Glomerular visceral epithelial cell (primary cell): Measurements from ENCODE around the gene DNMT3A.

Source experiments
- DNase-seq: peaks from one replicate; pipeline ENCODE4 v3.0.0-alpha.2; 2016; ENCODE audit errors: extremely low spot score

Gene DNMT3A

DNA sequence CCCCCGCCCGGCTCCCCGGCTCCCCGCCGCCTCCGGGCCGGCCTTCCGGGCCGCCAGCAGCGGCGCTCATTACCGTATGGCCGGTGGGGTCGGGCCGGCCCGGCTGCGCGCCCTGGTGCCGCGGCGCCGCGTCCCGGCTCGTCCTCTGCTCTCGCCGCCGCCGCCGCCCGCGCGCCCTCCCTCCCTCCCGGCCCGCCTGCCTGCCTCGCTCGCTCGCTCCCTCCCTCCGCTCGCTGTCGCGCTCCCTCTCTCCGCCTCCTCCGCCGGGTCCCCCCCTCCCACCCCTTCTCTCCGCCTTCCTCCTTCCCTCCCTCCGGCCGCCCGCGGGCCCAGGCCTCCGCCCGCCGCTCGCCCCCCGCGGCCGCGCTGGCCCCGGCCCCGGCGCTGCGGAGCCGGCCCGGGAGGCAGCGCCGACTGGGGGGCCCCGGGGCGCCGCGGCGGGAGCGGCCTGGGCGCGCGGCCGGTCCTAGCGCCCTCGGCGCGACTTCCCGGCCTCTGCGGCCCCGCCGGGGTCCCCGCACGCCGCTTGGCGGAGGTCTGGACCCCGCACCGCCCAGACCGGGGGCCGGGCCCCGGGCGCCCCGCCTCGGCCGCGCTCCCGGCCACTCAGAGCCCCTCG is at the start of gene DNMT3A:
DNMT3A (minus strand) TSS at position 173 of the 619 bp plus-strand sequence. CDS start 27,941 bp downstream, outside the sequence.
- DNase-seq = peak; percentile 61

DNA sequence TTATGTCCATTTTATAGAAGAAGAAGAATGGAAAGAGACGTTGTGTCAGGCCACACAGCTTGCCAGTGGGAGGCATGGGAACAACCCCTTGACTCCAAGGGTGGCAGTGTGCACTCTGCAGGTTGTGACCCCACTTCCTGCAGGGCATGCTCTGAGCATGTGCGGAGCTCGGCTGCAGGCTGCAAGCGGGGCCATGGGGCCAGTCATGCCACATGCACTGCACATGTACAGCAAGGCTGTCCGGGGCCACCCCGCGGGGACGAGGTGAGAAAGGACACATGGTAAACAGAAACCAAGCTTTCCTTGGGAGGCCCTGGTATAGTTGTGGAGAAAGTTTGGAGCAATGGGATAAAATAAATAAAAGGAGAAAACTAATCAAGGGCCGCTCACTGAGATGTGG is 47.4 kb upstream of the DNMT3A start:
- DNase-seq = no peak

DNA sequence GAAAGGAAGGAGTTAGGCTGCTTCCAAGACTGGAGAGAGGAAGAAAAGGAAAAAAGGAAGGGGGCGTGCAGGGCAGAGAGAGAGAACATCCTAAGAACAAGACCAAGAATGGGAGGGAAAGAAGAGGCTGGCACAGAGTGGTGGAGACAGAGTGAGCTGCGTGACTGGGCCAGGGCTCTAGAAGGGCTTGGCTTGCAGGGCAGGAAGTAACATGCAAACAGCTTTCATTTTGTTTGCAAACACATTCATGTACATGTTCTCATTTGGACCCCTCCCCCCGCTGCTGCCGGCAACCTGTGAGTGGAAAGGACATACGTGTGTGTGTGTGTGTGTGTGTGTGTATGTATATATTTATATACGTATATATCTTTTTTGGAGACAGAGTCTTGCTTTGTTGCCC is 46.8 kb upstream of the DNMT3A start:
- DNase-seq = no peak

DNA sequence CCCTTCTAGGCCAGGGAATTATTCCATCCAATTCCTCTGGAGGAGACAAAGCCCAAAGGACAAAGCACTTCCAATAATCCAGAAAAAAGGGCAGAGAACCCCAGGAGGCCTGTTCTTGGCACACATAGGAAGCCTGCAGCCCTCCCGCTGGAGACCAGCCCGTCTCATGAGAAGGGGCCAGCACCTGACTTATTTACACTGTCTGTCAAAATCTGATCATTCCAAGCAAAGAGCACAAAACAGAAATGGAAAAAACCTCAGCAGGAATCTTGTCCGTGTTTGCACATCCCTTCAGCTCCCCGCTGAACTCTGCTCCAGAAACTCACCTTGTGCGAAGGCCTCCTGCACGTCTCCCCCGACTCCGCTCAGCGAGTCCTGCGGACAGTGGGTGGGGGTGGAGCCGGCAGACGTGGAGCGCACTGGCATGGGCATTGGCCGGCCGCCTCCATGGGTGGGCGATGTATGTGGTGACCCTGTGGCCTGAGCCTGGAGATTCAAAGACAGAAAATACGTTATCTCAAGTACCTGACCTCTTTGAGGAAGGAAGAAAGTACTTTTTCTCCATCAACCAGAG is 46.2 kb upstream of the DNMT3A start:
- DNase-seq = no peak

DNA sequence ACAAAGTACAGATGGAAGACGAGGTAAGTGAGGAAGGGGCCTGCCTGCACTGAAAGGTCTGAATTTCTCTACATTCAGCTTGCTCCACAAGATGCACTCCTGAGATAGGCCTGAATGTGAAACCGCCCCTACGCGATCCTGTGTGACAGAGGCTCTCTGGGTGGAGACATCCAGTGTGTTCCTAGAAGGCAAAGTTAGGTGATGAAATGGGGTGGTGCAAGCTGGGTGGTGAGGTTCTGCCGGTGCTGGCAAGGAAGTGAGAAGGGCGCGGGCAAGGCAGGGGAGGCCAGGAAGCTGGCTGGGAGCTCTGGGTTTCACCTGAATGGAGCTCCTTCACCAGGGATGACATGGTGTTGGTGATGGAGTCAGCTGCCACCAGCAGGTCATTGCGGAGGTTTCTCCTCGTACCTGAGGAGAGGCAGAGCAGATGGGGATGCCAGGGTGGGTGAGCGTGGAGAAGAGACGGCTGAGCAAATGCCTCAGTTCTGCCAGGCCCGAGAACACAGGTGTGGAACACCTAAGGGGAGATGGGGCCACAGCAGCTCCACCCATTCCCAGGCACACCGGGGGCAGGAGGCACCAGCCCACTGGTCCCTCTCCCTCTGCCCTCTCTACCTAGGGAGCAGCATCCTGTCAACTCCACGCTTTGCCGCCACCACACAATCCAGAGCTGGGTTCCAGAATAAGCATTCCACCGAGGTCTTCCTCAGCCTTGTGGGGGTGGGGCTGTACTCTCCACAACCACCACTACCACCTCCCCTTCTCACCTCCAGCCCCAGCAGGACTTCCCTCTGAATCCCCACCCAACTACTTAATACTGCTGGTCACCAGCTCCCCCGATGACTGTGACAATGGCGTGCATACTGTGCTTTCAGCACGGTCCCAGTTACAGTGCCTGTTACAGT is 45.5 kb upstream of the DNMT3A start:
- DNase-seq = no peak

DNA sequence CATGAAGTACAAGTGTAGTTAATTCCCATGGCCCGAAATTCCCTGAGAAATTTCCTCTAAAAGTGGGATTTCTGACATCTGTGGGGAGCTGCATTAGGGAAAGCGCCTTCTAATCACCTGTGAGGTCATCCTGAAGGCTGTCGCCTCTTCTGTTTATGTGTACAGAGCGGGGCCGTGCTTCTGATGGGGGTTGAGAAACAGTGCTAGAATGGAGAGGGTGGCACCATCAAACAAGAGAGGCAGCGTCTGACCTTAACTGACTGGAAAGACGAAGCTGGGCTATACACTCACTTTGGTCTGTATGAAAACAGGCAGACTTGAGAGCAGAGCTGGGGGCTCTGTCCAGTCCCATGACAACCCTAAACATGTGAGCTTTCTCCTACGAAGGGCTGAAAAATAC is 44.2 kb upstream of the DNMT3A start:
- DNase-seq = no peak

DNA sequence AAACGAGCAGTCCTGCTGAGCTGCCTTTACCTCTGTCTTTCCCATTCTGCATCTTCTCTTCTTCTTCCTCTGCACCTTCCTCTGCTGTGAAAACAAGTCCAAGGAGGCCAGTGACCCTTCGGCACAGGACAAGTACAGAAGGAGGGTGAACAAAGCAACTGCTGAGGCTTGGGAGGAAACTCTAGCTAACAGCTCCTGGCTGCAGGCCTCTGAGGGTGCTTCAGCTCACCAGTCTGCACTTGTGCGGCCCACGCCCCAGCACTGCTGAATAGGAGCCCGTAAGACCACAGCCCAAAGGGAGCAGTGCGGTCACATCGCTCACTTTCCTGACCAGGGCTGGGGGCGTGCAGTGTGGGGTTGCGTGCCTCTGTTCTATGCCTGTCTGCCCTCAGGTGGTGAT is 42.1 kb upstream of the DNMT3A start:
- no peak for DNase-seq

DNA sequence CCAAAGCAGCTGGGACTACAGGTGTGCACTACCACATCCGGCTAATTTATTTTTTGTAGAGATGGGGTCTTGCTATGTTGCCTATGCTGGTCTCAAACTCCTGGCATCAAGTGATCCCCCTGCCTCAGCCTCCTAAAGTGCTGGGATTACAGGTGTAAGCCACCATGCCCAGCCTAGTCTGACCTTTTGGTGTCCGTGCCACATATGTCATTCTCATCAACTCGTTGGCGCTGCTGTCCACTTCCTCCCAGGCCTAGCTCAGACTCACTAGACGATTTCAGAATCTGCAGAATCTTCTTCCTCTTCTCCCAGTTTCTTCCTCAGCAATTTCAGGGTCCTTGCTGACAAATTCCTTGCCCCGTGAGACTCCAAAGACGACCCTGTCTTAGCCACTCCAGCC is 39.8 kb upstream of the DNMT3A start:
- no peak for DNase-seq

DNA sequence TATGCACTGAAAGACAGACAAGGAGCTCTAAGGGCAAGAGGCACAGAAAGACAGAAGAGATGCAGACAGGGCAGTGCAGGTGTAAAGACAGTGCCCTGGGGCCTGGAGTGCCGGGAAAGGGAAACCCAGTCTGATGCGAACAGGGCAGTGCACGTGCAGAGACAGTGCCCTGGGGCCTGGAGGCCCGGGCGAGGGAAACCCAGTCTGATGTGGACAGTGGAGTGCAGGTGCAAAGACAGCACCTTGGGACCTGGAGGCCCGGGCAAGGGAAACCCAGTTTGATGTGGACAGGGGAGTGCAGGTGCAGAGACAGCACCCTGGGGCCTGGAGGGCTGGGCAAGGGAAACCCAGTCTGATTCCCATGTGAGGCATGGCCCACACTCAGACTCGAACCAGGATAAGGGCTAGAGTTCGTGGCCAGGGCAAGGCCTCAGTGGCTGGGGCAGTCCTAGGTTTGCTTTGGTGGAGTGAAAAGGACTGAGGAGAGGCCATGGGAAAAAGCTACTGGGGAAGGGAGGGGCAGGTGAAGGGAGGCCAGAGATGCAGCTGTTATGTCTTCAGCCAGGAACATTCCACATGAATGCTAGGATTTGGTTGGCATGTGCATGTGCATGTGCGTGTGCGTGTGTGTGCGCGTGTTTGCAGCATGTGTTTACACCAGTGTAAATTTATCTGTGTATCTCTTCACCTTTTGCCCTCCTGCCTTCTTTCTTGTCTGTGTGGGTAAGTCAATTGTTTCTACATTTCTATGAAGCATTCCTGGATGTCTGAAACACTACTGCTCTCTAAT is 39.1 kb upstream of the DNMT3A start:
- no peak for DNase-seq

DNA sequence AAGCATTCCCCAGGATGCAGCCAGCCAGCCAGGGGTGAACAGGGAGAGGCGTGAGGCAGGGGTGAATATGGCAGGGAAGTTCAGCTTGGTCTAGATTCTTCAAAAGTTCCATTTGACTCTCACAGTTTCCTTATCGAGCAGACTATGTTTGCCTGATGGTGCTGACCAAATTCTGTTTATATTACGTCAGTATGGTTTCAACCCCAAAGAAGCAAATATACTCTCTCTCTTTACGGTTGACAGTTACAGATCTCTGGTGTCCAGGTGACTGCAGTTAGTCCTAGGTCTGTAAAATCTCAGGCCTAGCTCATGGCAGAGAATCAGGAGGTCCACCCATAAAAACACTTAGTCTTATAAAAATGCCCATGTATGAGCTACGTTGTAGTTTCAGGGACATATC is 38.3 kb upstream of the DNMT3A start:
- no peak for DNase-seq

DNA sequence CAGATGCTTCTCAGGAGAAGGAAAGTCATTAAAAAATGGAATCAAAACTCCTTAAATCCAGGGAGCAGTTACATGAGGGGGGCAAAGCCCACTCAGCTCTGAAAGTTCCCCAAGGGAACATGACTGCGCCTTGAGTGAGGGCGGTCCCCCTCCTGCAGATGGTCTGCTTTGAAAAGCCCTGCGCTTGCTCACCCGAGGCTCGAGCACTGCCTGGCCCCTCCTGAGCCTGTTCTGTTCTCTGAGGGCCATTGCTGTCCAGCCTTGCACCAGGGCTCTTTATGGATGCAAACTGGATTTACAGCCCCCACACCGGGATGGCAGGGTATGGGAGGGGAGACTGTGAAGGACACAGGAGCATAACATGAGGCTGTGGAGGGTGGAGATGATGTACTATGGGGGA is 37.8 kb upstream of the DNMT3A start:
- DNase-seq = no peak

DNA sequence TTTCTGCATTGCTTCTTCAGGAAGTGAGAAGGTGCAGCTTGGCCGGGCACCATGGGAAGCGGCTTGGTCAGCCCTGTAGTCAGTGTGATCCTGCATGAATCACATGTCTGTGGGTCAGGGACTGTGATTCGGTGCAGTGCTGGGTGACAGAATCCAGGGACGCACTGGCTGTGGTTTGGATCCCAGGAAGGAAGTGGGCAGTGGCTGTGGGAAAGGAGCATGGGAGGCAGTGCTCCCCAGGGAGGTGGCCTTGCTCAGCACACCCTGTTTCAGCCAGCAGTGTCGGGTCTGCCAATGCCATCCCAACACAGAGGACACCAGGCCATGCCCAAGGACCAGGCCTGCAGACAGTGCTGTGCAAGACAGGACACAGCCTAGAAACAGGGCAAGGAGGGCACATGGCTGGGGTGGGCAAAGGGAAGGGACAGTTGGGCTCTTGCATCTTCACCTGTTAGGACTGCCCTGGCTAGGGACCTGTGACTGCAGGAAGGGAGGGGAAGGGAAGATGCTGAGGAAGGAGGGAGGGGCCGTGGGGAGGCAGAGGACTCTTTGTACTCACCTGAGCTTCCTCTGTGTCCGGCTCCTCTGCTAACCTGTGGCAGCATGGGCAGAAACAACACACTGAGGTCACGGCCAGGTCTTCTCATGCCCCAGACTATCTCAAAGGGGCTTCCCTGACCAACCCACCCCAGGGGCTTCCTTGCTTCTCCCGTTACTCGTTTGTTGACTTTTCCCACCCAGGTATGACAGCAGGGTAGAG is 37.2 kb upstream of the DNMT3A start:
- peak; percentile 75 for DNase-seq

DNA sequence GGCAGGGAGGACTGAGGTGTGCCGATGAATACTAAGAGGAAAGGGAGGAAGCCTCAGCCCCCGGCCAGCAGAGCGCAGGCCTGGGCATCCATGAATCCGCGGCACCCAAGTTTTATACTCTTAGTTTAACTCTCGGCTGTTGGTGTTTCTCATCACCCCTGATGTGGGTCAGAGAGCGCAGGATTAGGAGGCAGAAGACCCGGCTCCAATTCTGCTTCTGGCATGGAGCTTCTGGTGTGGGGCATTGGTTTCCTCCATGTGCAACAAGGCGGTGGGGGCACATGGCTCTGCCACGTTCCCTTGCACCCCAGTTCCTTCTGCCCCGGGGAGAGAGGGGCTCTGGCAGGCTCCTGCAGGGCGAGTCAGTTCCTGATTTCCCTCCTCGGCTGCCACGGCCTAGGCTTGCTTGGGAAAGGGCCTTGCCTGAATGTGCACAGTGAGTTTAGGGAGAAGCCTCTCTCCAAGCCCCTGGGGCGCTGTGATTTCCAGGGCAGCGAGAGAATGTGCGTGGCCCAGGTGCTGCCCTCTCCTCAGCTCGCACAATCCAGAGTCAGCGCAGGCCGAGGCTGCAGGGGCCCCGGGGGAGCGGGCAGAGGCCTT is 36.2 kb upstream of the DNMT3A start:
- DNase-seq = no peak

DNA sequence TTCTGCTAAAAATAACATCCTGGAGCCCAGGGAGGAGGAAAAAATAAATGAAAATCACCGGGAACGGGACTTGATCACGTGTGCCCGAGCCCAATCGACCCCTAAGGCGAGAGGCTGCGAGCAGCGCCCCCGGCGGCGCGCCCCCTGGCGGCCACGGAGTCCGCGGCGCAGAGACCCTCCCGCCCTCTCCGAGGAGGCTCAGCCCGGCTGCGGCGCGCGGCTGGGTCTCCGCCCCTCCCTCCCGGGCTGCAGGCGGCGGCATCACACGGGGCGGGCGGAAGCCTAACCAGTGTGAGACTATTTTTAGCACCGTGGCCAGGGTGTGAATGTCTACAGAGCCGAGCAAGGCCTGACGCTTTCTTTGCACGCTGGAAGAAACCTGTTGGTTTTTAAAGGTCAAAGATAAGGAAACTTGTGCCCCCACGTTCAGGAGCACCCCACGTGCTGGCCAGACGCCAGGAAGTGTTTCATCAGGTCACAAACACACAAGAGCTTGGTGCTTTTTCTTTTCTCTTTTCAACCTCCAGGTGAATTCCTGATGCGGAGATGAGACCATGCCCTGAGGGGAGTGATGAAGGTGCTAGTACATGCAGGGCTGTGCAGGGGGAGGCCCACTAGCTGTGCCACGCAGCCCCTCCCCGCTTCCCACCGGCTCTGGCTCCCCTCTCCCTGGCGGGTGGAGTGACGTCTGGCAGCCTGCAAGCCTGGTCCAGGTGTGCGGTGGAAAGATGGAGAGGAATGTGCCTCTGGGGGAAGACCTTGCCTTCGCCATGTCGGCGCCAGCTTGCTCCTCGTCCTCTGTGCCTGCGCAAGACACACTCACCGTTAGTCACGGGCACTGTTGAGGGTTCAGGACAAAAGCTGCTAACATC is 35.3 kb upstream of the DNMT3A start:
- peak; percentile 86 for DNase-seq

DNA sequence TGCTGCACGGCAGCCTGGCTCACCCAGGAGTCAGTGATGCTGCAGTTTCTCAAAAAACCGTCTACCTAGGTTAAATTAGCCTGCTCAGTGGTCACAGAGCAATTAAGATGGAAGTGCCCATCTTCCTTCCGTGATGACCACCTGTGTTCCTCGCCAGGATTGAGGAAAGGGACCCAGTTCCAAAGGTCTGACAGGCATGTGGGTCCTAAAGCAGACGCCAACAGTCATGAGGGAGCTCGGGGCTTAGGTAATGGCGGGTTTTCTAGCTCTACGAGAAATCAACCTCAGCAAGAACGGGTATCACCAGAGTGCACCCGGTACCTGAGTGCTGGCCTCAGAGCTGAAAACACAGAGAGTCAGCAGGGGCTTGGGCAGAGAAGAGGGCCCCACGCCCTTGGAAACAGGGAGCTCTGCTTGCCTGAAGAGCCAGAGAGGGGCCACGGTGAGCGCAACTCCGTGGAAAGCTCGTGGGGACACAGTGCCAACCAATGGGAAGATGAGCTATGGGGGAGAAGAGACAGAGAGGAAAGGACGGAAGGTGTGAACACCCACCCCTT is 34.3 kb upstream of the DNMT3A start:
- DNase-seq = no peak

DNA sequence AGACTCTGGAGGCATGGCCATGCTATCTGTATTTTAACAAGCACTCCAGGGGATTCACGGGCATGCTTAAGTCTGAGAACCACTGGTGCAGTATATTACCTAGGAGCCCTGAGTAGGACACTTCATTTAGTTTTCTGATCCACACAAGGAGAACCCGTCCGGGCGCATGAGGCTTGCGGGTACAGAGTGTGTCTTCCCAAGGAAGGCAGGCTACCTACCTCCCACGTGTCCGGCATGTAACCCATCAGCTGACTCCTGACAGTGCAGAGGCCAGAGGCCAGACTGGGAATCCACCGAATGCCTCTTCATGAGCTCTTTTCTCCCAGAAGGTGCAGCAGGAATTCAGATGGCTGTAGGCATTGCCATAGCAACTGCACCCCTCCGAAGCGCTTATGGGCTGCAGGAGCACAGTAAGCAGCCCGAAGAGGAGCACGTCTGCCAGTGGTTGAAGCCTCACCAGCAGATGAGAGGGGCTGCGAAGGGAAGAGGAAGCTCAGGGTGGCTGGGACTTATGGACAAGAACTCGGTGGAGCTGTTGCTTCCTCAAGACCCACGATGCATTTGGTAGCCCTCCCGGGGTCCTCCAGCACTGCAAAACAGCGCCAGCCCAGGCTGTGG is 33.8 kb upstream of the DNMT3A start:
- DNase-seq = no peak

DNA sequence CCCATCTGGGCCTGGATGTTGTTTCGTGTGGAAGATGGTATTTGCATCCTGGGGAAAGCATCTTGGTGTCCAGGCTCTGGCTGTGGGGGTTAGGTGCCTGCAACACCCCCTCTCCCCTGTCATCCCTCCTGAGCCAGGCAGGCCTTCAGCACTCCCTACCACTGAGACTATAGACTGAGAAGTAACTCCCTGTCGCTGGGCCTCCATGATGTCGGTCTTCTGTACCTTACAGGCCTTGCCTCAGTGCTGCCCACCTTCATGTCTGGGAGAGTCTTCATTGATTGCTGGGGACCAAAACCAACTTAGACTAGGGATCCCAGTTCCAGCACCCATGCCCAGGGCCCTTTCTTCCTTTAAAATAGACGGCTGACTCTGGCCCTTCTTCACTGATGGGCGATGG is 33.1 kb upstream of the DNMT3A start:
- DNase-seq = no peak

DNA sequence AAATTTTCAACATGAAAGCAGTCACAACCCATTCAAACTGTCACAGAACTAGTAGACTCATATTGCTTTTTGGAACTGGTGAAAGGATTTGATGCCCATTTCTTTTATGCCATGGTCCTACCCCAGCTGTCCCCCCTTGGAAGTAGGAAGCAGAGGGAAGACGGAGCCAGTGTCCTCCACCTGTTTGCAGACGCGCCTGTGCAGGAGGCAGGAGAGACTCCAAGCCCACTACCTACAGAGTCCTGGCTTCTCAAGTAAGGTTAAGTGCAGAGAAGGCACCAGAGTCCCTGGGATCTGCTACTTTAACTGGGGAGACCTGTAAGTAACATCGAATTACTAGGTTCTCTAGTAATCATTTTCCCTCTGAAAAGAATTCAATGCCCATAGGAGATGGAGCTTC is 32.7 kb upstream of the DNMT3A start:
- no peak for DNase-seq

DNA sequence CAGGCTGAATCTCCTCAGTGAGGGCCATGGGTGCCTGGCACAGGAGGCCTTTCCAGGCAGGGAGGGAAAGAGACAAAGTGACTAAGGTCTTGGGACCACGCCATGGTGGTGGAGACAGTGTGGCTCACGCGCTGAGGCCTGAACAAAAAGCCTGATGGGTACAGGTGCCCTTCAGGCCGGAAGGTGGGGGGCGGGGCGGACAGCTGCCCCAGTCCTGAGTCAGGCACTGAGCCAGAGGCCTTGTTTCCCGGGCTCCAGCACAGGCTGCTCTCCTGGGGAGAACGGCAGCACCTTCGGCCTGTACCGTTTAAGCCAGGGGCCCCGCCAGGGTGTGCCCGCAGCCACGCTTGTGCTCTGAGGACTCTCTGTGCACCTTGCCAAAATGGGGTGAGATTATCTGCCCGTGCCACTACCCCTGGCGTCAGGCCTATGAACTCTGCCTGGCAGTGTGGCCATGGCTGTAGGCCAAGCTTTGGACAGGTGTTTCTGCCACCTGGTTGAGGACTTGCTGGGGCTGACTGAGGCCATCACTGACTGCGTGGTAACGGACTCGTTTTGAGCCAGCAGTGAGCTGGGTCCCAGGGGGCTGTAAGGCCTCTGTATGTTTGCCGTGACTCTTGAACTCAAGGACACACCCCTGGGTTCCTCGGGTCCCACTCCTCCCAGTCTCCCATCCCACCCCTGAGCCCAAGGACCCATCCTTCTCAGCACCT is 31.7 kb upstream of the DNMT3A start:
- no peak for DNase-seq
